T-helper 1 cell treated with Interleukin-12 subunit alpha and Interleukin-12 subunit beta and Interleukin-4 antibody, amounts not matched to agents 30 μg/mL and 1 μg/mL, for 36 hours (primary cell): ENCODE results near the gene YJEFN3.
A peak's percentile ranks its signal among the peaks of the same experiment; 100 is the strongest.

Experiments used
- H3K27ac Mint-ChIP-seq: one replicate; pipeline ENCODE4 v1.8.0; 2021; ENCODE audit warnings: mild to moderate bottlenecking, mixed read lengths
- H3K27me3 Mint-ChIP-seq: one replicate; pipeline ENCODE4 v1.8.0; 2021; ENCODE audit warnings: low read depth, mixed read lengths
- H3K36me3 Mint-ChIP-seq: one replicate; pipeline ENCODE4 v1.8.0; 2021; ENCODE audit warnings: low read depth, mixed read lengths
- H3K4me1 Mint-ChIP-seq: one replicate; pipeline ENCODE4 v1.8.0; 2021; ENCODE audit warnings: low read depth, mixed read lengths
- H3K4me3 Mint-ChIP-seq: one replicate; pipeline ENCODE4 v1.8.0; 2021; ENCODE audit warnings: mild to moderate bottlenecking, moderate library complexity, mixed read lengths
- H3K9me3 Mint-ChIP-seq: one replicate; pipeline ENCODE4 v1.8.0; 2021; ENCODE audit warnings: mixed read lengths

The YJEFN3 gene

GRCh38 chr19:19505669-19506326 is 22.9 kb upstream of the YJEFN3 start:
- no peaks in the 10 kb centered on the region for H3K9me3 Mint-ChIP-seq
- H3K27ac Mint-ChIP-seq: no peak overlapping the region
- H3K4me1 Mint-ChIP-seq: peaks cover 2% of the 10 kb centered on the region
- no peaks in the 10 kb centered on the region for H3K27me3 Mint-ChIP-seq
- H3K4me3 Mint-ChIP-seq: no peak overlapping the region
- H3K36me3 Mint-ChIP-seq: peaks cover 30% of the 10 kb centered on the region

- Mint-ChIP-seq H3K27ac (no peak overlapping the region), H3K27me3 (no peaks in the 10 kb centered on the region)
Measured at GRCh38 chr19:19506592-19506991, 22.1 kb upstream of the YJEFN3 start.

GRCh38 chr19:19507354-19507753 is 21.4 kb upstream of the YJEFN3 start:
- H3K27me3 Mint-ChIP-seq: no peaks in the 10 kb centered on the region
- H3K4me1 Mint-ChIP-seq: peaks cover 2% of the 10 kb centered on the region
- no peak overlapping the region for H3K4me3 Mint-ChIP-seq
- H3K27ac Mint-ChIP-seq: no peak overlapping the region
- H3K9me3 Mint-ChIP-seq: no peaks in the 10 kb centered on the region
- peaks cover 26% of the 10 kb centered on the region for H3K36me3 Mint-ChIP-seq

More at GRCh38 chr19:19506592-19506991, 22.1 kb upstream of the YJEFN3 start:
- Mint-ChIP-seq H3K4me1 (peaks cover 2% of the 10 kb centered on the region), H3K4me3 (no peak overlapping the region), H3K36me3 (peaks cover 28% of the 10 kb centered on the region), H3K9me3 (no peaks in the 10 kb centered on the region)

- no peaks in the 10 kb centered on the region for H3K9me3 Mint-ChIP-seq
- H3K27me3 Mint-ChIP-seq: no peaks in the 10 kb centered on the region
- H3K27ac Mint-ChIP-seq: no peak overlapping the region
Measured at GRCh38 chr19:19508217-19508616, 20.5 kb upstream of the YJEFN3 start.

GRCh38 chr19:19510432-19510831 is 18.3 kb upstream of the YJEFN3 start:
- Mint-ChIP-seq H3K4me1 (peaks cover 2% of the 10 kb centered on the region), H3K9me3 (no peaks in the 10 kb centered on the region), H3K36me3 (peaks cover 15% of the 10 kb centered on the region), H3K27me3 (no peaks in the 10 kb centered on the region), H3K27ac (no peak overlapping the region), H3K4me3 (no peak overlapping the region)

More at GRCh38 chr19:19508217-19508616, 20.5 kb upstream of the YJEFN3 start:
- Mint-ChIP-seq H3K36me3 (peaks cover 19% of the 10 kb centered on the region), H3K4me1 (peaks cover 2% of the 10 kb centered on the region), H3K4me3 (no peak overlapping the region)

- H3K36me3 Mint-ChIP-seq: peaks cover 8% of the 10 kb centered on the region
- H3K27ac Mint-ChIP-seq: no peak overlapping the region
- peaks cover 2% of the 10 kb centered on the region for H3K4me1 Mint-ChIP-seq
- H3K4me3 Mint-ChIP-seq: no peak overlapping the region
- H3K27me3 Mint-ChIP-seq: no peaks in the 10 kb centered on the region
- H3K9me3 Mint-ChIP-seq: no peaks in the 10 kb centered on the region
Measured at GRCh38 chr19:19513682-19514081, 15.0 kb upstream of the YJEFN3 start.

- Mint-ChIP-seq H3K9me3 (no peaks in the 10 kb centered on the region), H3K27me3 (no peaks in the 10 kb centered on the region), H3K4me3 (peak overlapping the region; percentile 44), H3K27ac (no peak overlapping the region), H3K4me1 (peaks cover 4% of the 10 kb centered on the region), H3K36me3 (peaks cover 10% of the 10 kb centered on the region)
Measured at GRCh38 chr19:19514215-19514657, 14.5 kb upstream of the YJEFN3 start.

- Mint-ChIP-seq H3K9me3 (no peaks in the 10 kb centered on the region), H3K36me3 (peaks cover 12% of the 10 kb centered on the region), H3K4me1 (peaks cover 8% of the 10 kb centered on the region), H3K4me3 (peak within 1 kb of the TSS; percentile 87), H3K27me3 (no peaks in the 10 kb centered on the region), H3K27ac (peak within 1 kb of the TSS; percentile 95)
Measured at GRCh38 chr19:19514881-19515641, 13.7 kb upstream of the YJEFN3 start, which contains the start of gene TSSK6. Gene TSSK6, minus strand, starts transcription at chr19:19515548. Its CDS starts 121 bp downstream, at chr19:19515427.

- Mint-ChIP-seq H3K27ac (peak within 1 kb of the TSS; percentile 95), H3K36me3 (peaks cover 15% of the 10 kb centered on the region)
Measured at GRCh38 chr19:19515642-19516519, 12.8 kb upstream of the YJEFN3 start, which contains the start of gene NDUFA13. Gene NDUFA13, plus strand, starts transcription at chr19:19516225. Its CDS starts 14 bp downstream, at chr19:19516239.

GRCh38 chr19:19517235-19517619 is 11.5 kb upstream of the YJEFN3 start:
- Mint-ChIP-seq H3K4me3 (peak overlapping the region; percentile 87), H3K27me3 (no peaks in the 10 kb centered on the region), H3K27ac (no peak overlapping the region), H3K4me1 (peaks cover 12% of the 10 kb centered on the region), H3K36me3 (peaks cover 17% of the 10 kb centered on the region), H3K9me3 (no peaks in the 10 kb centered on the region)

More at GRCh38 chr19:19515642-19516519, 12.8 kb upstream of the YJEFN3 start, which contains the start of gene NDUFA13:
- no peaks in the 10 kb centered on the region for H3K9me3 Mint-ChIP-seq
- no peaks in the 10 kb centered on the region for H3K27me3 Mint-ChIP-seq
- H3K4me1 Mint-ChIP-seq: peaks cover 12% of the 10 kb centered on the region
- H3K4me3 Mint-ChIP-seq: peak within 1 kb of the TSS; percentile 87

GRCh38 chr19:19520989-19521388 is 7.7 kb upstream of the YJEFN3 start:
- peaks cover 16% of the 10 kb centered on the region for H3K36me3 Mint-ChIP-seq
- no peak overlapping the region for H3K27ac Mint-ChIP-seq
- H3K4me3 Mint-ChIP-seq: no peak overlapping the region
- H3K27me3 Mint-ChIP-seq: no peaks in the 10 kb centered on the region
- H3K4me1 Mint-ChIP-seq: peaks cover 17% of the 10 kb centered on the region
- no peaks in the 10 kb centered on the region for H3K9me3 Mint-ChIP-seq

- no peak overlapping the region for H3K27ac Mint-ChIP-seq
- no peaks in the 10 kb centered on the region for H3K27me3 Mint-ChIP-seq
- no peak overlapping the region for H3K4me3 Mint-ChIP-seq
- H3K9me3 Mint-ChIP-seq: no peaks in the 10 kb centered on the region
- peaks cover 15% of the 10 kb centered on the region for H3K4me1 Mint-ChIP-seq
- H3K36me3 Mint-ChIP-seq: peaks cover 15% of the 10 kb centered on the region
Measured at GRCh38 chr19:19523177-19523576, 5.5 kb upstream of the YJEFN3 start.

- H3K4me1 Mint-ChIP-seq: peaks cover 15% of the 10 kb centered on the region
- no peak overlapping the region for H3K27ac Mint-ChIP-seq
- H3K4me3 Mint-ChIP-seq: no peak overlapping the region
- peaks cover 14% of the 10 kb centered on the region for H3K36me3 Mint-ChIP-seq
- H3K9me3 Mint-ChIP-seq: no peaks in the 10 kb centered on the region
- no peaks in the 10 kb centered on the region for H3K27me3 Mint-ChIP-seq
Measured at GRCh38 chr19:19524053-19524452, 4.7 kb upstream of the YJEFN3 start.
